Large intestine (tissue), 3 donors: ENCODE data around the gene ZBTB33. TPM values are rescaled to one million over a fixed set of nuclear protein-coding genes. Genes with fewer than 3 reads are reported as not detected.

Experiments used
- DNase-seq, 2 donors: peaks; one replicate each; pipeline versions ENCODE4 v3.0.0 to v3.0.0-alpha.2; 2013
- H3K27ac ChIP-seq: one replicate; pipeline ENCODE4 v1.5.1; 2013; ENCODE audit warnings: low read length
- H3K27me3 ChIP-seq: 2 replicates; pipeline ENCODE4 v1.6.1; 2013; ENCODE audit warnings: low read length; ENCODE audit not compliant: control insufficient read depth, insufficient read depth
- H3K36me3 ChIP-seq: 2 replicates; pipeline ENCODE4 v1.6.1; 2013; ENCODE audit warnings: low read length; ENCODE audit not compliant: control insufficient read depth, insufficient read depth
- H3K4me1 ChIP-seq: one replicate; pipeline ENCODE4 v1.6.1; 2013; ENCODE audit warnings: low read length; ENCODE audit not compliant: control insufficient read depth, insufficient read depth
- H3K4me3 ChIP-seq: one replicate; pipeline ENCODE4 v1.5.1; 2013; ENCODE audit warnings: low read length
- H3K9me3 ChIP-seq: one replicate; pipeline ENCODE4 v1.6.1; 2013; ENCODE audit warnings: mild to moderate bottlenecking, low read depth, low read length, moderate library complexity; ENCODE audit not compliant: control insufficient read depth
- WGBS: methylation state at CpG from one replicate; pipeline ENCODE4 v1.1.5; 2013; ENCODE audit warnings: low lambda C conversion rate; ENCODE audit not compliant: insufficient coverage; 5-methylcytosine and 5-hydroxymethylcytosine counted together
- polyA plus RNA-seq: library from polyadenylated mRNA; unstranded; fragments of 120-200 nt; gene quantifications from one replicate; pipeline ENCODE4 v1.2.1, GENCODE V29; 2013

Gene ZBTB33
- polyA plus RNA-seq, 1 donor = 12.8 TPM

DNA sequence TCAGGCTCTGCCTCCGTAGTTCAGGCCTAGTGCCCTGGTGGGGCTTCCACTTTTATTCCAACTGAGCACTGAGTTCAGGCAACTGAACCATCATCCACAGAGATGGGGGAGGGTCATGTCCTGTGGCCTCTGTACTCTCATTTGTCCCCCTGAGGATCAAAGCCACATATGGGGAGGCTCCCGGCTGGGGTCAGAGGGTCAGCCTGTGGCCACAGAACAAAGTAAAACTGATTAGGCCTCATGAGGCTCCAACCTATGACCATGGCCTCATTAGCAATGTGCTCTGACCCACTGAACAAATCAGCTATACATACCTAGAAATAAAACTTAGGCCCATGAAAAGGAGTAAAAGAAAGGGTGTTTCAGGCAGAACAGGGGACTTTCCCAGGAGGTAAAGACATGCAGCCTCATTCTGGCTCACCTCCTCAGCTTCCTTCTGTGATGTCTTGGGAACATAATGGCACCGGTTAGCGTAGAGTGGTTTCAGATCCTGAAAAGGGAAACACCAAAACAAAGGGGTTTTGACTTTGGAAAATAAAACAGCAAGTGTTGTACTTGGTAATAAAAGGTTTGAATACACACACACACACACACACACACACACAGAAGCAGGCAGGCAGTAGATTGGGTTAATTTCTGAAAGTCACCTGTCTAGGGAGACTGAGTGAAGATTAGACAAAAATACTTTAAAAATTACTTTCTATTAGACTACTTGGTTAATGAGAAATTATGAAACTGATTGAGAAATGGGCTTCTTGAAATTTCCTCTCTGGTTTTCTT, 36.3 kb downstream of the ZBTB33 start:
- Histone ChIP-seq H3K27me3 (no peaks in the 10 kb centered on the region), H3K4me3 (no peak overlapping the region), H3K4me1 (no peaks in the 10 kb centered on the region), H3K27ac (no peak overlapping the region), H3K36me3 (no peaks in the 10 kb centered on the region), H3K9me3 (no peaks in the 10 kb centered on the region)
- no peak for DNase-seq
- no CpG with 5 or more reads among the region's 4 CpGs for WGBS

DNA sequence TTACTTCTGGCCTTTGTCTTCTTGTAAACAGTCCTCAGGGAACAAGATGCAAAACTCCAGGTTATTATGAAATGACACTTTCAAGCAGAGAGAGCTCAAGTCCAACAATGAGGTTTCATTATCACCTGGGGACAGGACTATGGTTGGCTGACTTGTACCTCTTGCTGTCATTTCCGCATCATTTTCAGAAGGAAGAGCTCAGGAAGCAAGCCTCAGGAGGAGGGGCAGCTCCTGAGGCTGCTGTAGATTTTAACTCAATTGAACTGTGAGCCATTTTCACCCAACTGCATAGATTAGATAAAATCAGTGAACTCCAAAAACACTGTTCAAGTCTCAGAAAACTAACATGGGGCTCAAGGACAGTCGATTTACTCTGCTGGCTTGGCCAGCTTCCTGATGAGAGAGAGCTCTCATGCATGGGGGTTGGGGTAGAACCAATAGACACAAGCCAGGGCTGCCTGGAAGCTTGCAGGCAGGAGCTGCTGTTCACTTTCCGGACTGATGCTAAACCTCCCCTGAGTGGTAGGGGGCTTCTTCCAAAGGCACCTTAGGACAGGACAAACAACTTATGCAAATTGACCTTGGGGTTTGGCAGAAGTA, 37.0 kb downstream of the ZBTB33 start:
- Histone ChIP-seq H3K4me1 (no peaks in the 10 kb centered on the region), H3K9me3 (no peaks in the 10 kb centered on the region), H3K36me3 (no peaks in the 10 kb centered on the region), H3K4me3 (no peak overlapping the region), H3K27ac (no peak overlapping the region), H3K27me3 (no peaks in the 10 kb centered on the region)
- no peak for DNase-seq
- WGBS = no CpG with 5 or more reads among the region's 3 CpGs

- Histone ChIP-seq H3K9me3 (no peaks in the 10 kb centered on the region), H3K27me3 (no peaks in the 10 kb centered on the region), H3K4me1 (no peaks in the 10 kb centered on the region), H3K27ac (no peak overlapping the region), H3K36me3 (no peaks in the 10 kb centered on the region), H3K4me3 (no peak overlapping the region)
- no peak for DNase-seq
These were observed 39.5 kb downstream of the ZBTB33 start for GRCh38 chrX:120290107-120290506.

- no peak for DNase-seq
- no CpG with 5 or more reads among the region's 6 CpGs for WGBS
- Histone ChIP-seq H3K4me3 (no peak overlapping the region), H3K9me3 (no peaks in the 10 kb centered on the region), H3K27me3 (no peaks in the 10 kb centered on the region), H3K27ac (no peak overlapping the region), H3K36me3 (no peaks in the 10 kb centered on the region), H3K4me1 (no peaks in the 10 kb centered on the region)
These were observed 40.6 kb downstream of the ZBTB33 start for GRCh38 chrX:120291211-120291610.

DNA sequence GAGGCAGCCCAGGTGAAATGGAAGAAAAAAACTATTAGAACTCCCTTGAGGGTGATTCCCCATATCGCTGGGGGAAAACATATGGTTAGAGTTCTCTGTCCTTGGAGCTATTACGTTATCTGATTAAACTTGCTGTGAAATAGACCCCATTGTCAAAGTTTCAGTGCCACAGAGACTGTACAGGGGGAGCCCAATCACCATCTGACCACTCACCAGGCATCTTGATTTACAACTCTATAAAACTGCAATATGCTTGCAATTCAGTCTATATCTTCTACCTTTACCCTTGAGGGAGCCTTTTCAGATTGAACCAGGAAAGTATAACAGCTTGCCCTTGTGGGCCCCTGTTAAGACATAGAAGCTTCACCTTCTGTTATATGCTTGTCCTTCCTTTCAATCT, 42.4 kb downstream of the ZBTB33 start:
- WGBS = no CpG with 5 or more reads among the region's 2 CpGs

DNA sequence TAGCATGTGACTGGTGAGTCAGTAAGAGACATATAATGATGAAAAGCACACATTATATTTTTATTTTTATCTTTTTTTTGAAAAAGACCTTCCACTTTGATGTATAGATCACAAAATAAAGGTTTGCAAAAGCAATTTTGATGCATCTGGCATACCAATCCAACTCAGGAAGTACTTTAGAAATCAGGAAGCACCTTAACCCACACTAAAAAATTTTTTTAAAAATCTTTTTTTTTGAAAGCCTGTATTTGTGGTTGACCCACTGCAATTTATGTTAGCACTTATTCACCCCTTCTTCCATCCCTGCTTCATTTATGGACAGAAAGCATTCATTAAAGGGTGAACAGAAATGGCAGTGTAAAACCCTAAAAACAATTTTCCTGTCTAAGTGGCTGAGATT, 44.0 kb downstream of the ZBTB33 start:
- Histone ChIP-seq H3K27me3 (no peaks in the 10 kb centered on the region), H3K4me3 (no peak overlapping the region), H3K4me1 (no peaks in the 10 kb centered on the region), H3K27ac (no peak overlapping the region), H3K36me3 (no peaks in the 10 kb centered on the region), H3K9me3 (no peaks in the 10 kb centered on the region)
- no peak for DNase-seq

More for the DNA sequence above, 42.4 kb downstream of the ZBTB33 start:
- no peak for DNase-seq
- Histone ChIP-seq H3K9me3 (no peaks in the 10 kb centered on the region), H3K4me1 (no peaks in the 10 kb centered on the region), H3K27me3 (no peaks in the 10 kb centered on the region), H3K27ac (no peak overlapping the region), H3K36me3 (no peaks in the 10 kb centered on the region), H3K4me3 (no peak overlapping the region)

- no peaks in the 10 kb centered on the region for H3K9me3 ChIP-seq
These were observed 47.3 kb downstream of the ZBTB33 start for GRCh38 chrX:120297923-120298322.

DNA sequence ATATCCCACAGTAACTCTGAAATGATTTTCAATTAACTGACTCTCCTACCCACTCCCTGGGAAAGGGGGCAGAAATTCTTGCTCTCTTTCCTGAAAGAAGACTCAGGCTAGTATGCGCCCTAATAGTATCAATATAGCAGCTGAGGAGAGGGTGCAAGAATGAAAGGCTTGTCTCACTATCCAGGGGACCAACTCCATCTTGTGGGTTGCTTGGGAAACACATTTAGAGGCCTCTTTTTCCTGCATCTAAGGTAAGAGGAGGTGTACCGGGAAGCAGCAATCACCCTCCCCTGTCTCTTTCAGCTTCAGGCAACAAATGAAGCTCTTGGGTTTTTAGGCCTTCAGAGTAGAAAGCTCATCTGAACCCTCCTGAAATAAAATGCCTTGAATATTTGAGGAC, 49.3 kb downstream of the ZBTB33 start:
- H3K27me3 ChIP-seq = peaks cover 11% of the 10 kb centered on the region
- no CpG with 5 or more reads among the region's 2 CpGs for WGBS
- H3K36me3 ChIP-seq = no peaks in the 10 kb centered on the region
- DNase-seq = no peak
- H3K27ac ChIP-seq = no peak overlapping the region
- H3K9me3 ChIP-seq = no peaks in the 10 kb centered on the region
- H3K4me3 ChIP-seq = no peak overlapping the region
- no peaks in the 10 kb centered on the region for H3K4me1 ChIP-seq

More at GRCh38 chrX:120297923-120298322, 47.3 kb downstream of the ZBTB33 start:
- Histone ChIP-seq H3K36me3 (no peaks in the 10 kb centered on the region), H3K27ac (no peak overlapping the region), H3K4me1 (no peaks in the 10 kb centered on the region), H3K27me3 (peaks cover 2% of the 10 kb centered on the region), H3K4me3 (no peak overlapping the region)
- DNase-seq = no peak
- no CpG with 5 or more reads among the region's 1 CpG for WGBS

- Histone ChIP-seq H3K27me3 (peaks cover 25% of the 10 kb centered on the region), H3K4me3 (no peak overlapping the region), H3K36me3 (no peaks in the 10 kb centered on the region), H3K27ac (no peak overlapping the region), H3K9me3 (no peaks in the 10 kb centered on the region), H3K4me1 (no peaks in the 10 kb centered on the region)
- no peak for DNase-seq
- WGBS = no CpG with 5 or more reads among the region's 2 CpGs
These were observed 50.9 kb downstream of the ZBTB33 start for GRCh38 chrX:120301497-120301896.

DNA sequence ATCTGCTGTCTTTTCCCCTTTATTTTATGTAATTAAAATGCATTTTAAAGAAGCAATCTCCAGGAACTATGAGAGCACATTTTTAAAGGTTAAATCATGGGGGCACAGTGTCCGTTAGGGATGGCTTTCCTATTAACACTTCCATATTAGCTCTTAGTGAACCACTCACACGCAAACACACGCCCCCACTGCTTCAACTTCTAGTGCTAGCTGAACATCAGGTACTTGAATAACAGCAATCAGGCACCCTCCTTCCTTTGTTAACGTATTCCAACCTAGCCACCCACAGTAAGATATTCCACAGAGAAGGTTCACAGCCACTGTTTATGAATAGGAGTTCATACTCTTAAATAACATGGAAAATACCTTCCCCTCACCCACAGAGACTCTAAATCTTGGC, 51.3 kb downstream of the ZBTB33 start:
- no peak overlapping the region for H3K27ac ChIP-seq
- H3K4me3 ChIP-seq = no peak overlapping the region
- H3K27me3 ChIP-seq = peaks cover 29% of the 10 kb centered on the region
- no peaks in the 10 kb centered on the region for H3K9me3 ChIP-seq
- no CpG with 5 or more reads among the region's 4 CpGs for WGBS
- DNase-seq = no peak
- no peaks in the 10 kb centered on the region for H3K4me1 ChIP-seq
- no peaks in the 10 kb centered on the region for H3K36me3 ChIP-seq

DNA sequence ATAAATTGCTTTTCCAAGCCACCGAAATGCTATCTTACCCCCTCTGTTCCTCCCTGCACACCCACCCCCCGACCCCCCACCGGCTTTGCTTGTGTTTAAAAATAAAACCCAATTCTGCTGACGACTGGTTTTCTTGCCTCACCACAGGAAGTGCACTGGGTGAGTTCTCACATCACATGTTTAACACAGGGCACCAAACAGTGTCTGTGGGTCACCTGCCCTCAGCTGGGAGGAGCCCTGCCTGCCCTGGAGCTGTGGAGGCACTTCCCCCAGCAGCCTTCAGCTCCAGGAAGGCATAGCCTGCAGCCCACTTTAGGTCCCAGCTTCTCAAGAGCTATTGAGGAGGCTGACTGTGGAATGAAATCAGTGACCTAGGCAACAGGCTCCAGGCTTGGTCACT, 51.8 kb downstream of the ZBTB33 start:
- Histone ChIP-seq H3K27me3 (peaks cover 31% of the 10 kb centered on the region), H3K36me3 (no peaks in the 10 kb centered on the region), H3K4me3 (no peak overlapping the region), H3K27ac (no peak overlapping the region), H3K4me1 (no peaks in the 10 kb centered on the region), H3K9me3 (no peaks in the 10 kb centered on the region)
- no CpG with 5 or more reads among the region's 4 CpGs for WGBS
- DNase-seq = peak in 1 of 2 donors; percentile 9
